HUDEP-2 (cell line): Measurements from ENCODE around the gene PRR14.

Experiments used
- DNase-seq, 76 experiments: peaks; one replicate each; lab custom pipeline; 2025; ENCODE audit not compliant: unreplicated experiment in 76 of 76; lab: John Stamatoyannopoulos, UW

PRR14 gene

GRCh38 chr16:30650369-30651123 lies at the start of gene PRR14:
Gene PRR14, plus strand, starts transcription at chr16:30650960. Its CDS starts 686 bp downstream, at chr16:30651646.
- DNase-seq, result peak in 75 of 76 experiments; percentile 90 to 100 (median 99)

- DNase-seq, result no peak
Measured at GRCh38 chr16:30601966-30602365, 48.8 kb upstream of the PRR14 start.

GRCh38 chr16:30602616-30603277 lies 48.0 kb upstream of the PRR14 start:
- no peak for DNase-seq

- no peak for DNase-seq
Measured at GRCh38 chr16:30603945-30604315, 46.8 kb upstream of the PRR14 start.

- DNase-seq, result no peak
Measured at GRCh38 chr16:30604316-30604947, 46.3 kb upstream of the PRR14 start.

GRCh38 chr16:30605158-30605557 lies 45.6 kb upstream of the PRR14 start:
- DNase-seq, result no peak

- DNase-seq, result no peak
Measured at GRCh38 chr16:30606004-30606403, 44.8 kb upstream of the PRR14 start.

- DNase-seq, result peak in 56 of 76 experiments; percentile 9 to 76 (median 46)
Measured at GRCh38 chr16:30609002-30609925, 41.5 kb upstream of the PRR14 start.

GRCh38 chr16:30609926-30610839 lies 40.6 kb upstream of the PRR14 start, which contains the start of gene ZNF689:
Gene ZNF689, minus strand, starts transcription at chr16:30610389. Its CDS starts 348 bp downstream, at chr16:30610041.
- DNase-seq, result peak in 75 of 76 experiments; percentile 35 to 98 (median 93)

- DNase-seq, result peak in 46 of 76 experiments; percentile 2 to 65 (median 29)
Measured at GRCh38 chr16:30615358-30616091, 35.2 kb upstream of the PRR14 start.

- DNase-seq, result no peak
Measured at GRCh38 chr16:30619202-30619601, 31.6 kb upstream of the PRR14 start.

GRCh38 chr16:30619638-30620037 lies 31.1 kb upstream of the PRR14 start:
- no peak for DNase-seq

- no peak for DNase-seq
Measured at GRCh38 chr16:30620169-30620568, 30.6 kb upstream of the PRR14 start.

- no peak for DNase-seq
Measured at GRCh38 chr16:30621765-30622164, 29.0 kb upstream of the PRR14 start.

GRCh38 chr16:30622455-30623032 lies 28.2 kb upstream of the PRR14 start:
- DNase-seq, result peak in 5 of 76 experiments; percentile 19 to 43 (median 24)

GRCh38 chr16:30623536-30624283 lies 27.1 kb upstream of the PRR14 start:
- DNase-seq, result peak in 11 of 76 experiments; percentile 5 to 77 (median 45)

GRCh38 chr16:30626236-30626635 lies 24.5 kb upstream of the PRR14 start:
- DNase-seq, result no peak
